HEK293T (cell line): Measurements from ENCODE around the gene PTPRA.
A peak's percentile ranks its signal among the peaks of the same experiment; 100 is the strongest.

Experiments used
- ARNT ChIP-seq: fragments of 450-650 bp; IDR thresholded peaks from 2 replicates; pipeline ENCODE4 v1.6.1; 2017; ENCODE audit warnings: mild to moderate bottlenecking
- BHLHE40 ChIP-seq: fragments of 450-650 bp; IDR thresholded peaks from 2 replicates; pipeline ENCODE4 v1.6.1; 2016; ENCODE audit warnings: mild to moderate bottlenecking, moderate library complexity, borderline replicate concordance
- ELF4 ChIP-seq: fragments of 450-650 bp; IDR thresholded peaks from 2 replicates; pipeline ENCODE4 v1.6.1; 2017; ENCODE audit warnings: antibody characterized with exemption
- FOXA1 ChIP-seq: fragments of 450-650 bp; IDR thresholded peaks from 2 replicates; pipeline ENCODE4 v1.6.1; 2016; ENCODE audit warnings: mild to moderate bottlenecking
- FOXK2 ChIP-seq: fragments of 450-650 bp; IDR thresholded peaks from 2 replicates; pipeline ENCODE4 v1.6.1; 2016; ENCODE audit warnings: mild to moderate bottlenecking
- FOXM1 ChIP-seq: fragments of 450-650 bp; IDR thresholded peaks from 2 replicates; pipeline ENCODE4 v1.6.1; 2017; ENCODE audit warnings: mild to moderate bottlenecking, borderline replicate concordance
- HDGF ChIP-seq: fragments of 450-650 bp; IDR thresholded peaks from 2 replicates; pipeline ENCODE4 v1.6.1; 2017; ENCODE audit warnings: antibody characterized with exemption, borderline replicate concordance
- L3MBTL2 ChIP-seq: fragments of 450-650 bp; conservative IDR thresholded peaks from 2 replicates; pipeline ENCODE4 v1.6.1; 2016; ENCODE audit warnings: mild to moderate bottlenecking
- NFRKB ChIP-seq: fragments of 450-650 bp; IDR thresholded peaks from 2 replicates; pipeline ENCODE4 v1.6.1; 2016; ENCODE audit warnings: mild to moderate bottlenecking, moderate library complexity
- SP1 ChIP-seq: fragments of 450-650 bp; IDR thresholded peaks from 2 replicates; pipeline ENCODE4 v1.6.1; 2017
- SUZ12 ChIP-seq: fragments of 450-650 bp; IDR thresholded peaks from 2 replicates; pipeline ENCODE4 v1.6.1; 2016; ENCODE audit warnings: mild to moderate bottlenecking
- TARDBP ChIP-seq: fragments of 450-650 bp; IDR thresholded peaks from 2 replicates; pipeline ENCODE4 v1.6.1; 2016
- ZNF384 ChIP-seq: fragments of 450-650 bp; IDR thresholded peaks from 2 replicates; pipeline ENCODE4 v1.6.1; 2016
- TF ChIP-seq, protein P1 (sequence below): fragments of 450-650 bp; IDR thresholded peaks from 2 replicates; pipeline ENCODE4 v1.6.1; 2016

DNA sequence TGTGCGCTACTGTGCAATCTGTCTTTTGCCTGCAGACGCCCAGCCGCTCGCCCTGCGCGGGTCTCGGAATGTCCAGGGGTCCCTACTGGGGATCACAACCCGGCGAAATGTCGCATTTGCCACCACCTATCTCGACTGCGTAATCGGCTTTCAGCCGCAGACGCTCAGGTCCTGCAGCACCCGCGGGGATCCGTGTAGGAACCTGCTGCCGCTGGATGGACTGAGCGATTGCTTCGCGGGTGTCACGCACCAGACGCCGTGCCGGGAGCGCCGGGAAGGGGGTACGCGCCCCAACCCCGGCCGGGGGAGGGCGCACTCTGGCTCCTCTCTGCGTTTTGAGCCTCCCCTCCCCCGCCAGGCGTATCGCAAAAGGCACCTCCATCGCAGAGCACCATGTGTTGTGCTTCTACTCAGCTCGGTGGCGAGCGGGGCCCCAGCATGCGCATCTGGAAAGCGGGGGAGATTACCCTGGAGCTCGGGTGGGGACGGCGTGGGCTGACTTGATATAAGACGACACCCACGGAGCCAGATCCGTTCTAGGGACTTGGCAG is 747 bp upstream of the PTPRA start:
- TF ChIP-seq SP1 (no peak), ARNT (no peak), TARDBP (no peak), L3MBTL2 (peak; percentile 79), FOXM1 (no peak), ELF4 (no peak), SUZ12 (no peak), FOXA1 (no peak), NFRKB (no peak), FOXK2 (no peak), BHLHE40 (no peak), HDGF (no peak), ZNF384 (no peak)
- TF ChIP-seq, protein P1, sequence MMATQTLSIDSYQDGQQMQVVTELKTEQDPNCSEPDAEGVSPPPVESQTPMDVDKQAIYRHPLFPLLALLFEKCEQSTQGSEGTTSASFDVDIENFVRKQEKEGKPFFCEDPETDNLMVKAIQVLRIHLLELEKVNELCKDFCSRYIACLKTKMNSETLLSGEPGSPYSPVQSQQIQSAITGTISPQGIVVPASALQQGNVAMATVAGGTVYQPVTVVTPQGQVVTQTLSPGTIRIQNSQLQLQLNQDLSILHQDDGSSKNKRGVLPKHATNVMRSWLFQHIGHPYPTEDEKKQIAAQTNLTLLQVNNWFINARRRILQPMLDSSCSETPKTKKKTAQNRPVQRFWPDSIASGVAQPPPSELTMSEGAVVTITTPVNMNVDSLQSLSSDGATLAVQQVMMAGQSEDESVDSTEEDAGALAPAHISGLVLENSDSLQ, result no peak
